Activated CD4-positive, alpha-beta T cell treated with anti-CD3 and anti-CD28 coated beads, Interleukin-2, amount 50 U/mL, for 16 hours (primary cell): Measurements from ENCODE around the gene STS.

Experiments
- DNase-seq: peaks from one replicate; pipeline ENCODE4 v3.0.0-alpha.2; 2020

Gene STS

DNA sequence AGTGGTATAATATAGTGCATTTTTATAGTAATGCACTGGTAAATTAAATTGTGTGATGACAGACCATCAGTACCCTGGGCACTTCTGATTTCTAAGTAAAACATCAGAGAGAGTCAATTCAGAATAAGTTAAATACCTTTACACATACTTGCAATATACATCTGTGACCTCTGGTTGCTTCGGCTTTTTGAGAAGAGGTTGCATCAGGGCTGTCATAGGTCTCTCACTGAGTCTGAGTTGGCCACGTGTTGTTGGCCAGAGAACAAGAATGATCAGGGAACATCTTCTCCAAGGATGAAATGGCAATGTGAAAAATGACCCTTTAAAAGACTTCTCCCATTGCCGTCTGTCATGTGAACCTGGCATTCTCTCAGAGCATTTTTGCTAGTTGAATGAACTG, 37.3 kb downstream of the STS start:
- DNase-seq: no peak

DNA sequence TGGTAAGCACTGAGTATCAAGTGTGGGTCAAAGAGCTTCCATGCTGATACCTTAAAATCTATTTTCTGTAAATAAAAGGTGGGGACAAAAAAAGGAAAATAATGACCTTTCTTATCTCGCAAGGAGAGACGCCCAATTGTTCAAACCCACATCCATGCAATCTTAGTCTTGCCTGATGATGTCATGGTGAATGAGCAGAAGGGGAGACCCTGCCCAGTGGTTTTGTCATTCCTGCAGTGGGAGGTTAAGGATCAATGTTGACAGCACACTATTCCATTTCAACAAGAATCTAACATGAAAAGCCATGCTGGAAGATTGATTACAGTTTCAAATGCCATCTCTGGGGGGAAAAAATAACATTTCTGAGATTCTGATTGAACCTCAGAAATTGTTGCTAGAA, 41.2 kb downstream of the STS start:
- DNase-seq: no peak

DNA sequence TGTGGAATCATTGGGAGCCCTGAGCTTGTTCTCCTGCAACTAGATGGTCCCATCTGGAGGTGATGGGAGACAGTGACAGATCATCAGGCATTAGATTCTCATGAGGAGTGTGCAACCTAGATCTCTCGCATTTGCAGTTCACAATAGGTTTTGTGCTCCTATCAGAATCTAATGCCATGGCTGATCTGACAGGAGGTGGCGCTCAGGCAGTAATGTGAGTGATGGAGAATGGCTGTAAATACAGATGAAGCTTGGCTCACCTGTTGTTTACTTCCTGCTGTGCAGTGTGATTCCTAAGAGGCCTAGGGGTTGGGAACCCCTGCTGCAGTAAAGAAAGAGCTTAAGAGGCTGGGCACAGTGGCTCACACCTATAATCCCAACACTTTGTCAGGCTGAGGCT, 42.6 kb downstream of the STS start:
- DNase-seq: no peak

GRCh38 chrX:7191681-7192110, 44.2 kb downstream of the STS start:
- DNase-seq: no peak

DNA sequence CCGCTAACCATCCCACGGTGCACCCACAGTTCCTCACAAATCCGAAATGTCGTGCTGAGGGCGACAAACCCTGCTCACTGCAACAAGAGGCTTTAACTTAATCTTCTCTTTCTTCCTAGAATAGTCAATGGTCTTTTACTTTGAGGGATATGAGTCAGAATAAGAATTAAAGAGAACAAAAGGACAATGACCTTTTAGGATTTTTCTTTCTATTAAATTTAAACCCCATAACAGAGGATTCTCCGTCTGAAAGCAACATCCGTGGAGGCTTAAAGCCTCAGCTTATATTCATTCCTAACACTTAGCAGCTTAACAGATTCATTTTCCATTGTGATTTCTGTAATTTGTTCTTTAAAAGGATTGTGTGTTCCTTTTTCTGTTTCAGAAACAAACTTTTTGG, 45.4 kb downstream of the STS start:
- DNase-seq: no peak

DNA sequence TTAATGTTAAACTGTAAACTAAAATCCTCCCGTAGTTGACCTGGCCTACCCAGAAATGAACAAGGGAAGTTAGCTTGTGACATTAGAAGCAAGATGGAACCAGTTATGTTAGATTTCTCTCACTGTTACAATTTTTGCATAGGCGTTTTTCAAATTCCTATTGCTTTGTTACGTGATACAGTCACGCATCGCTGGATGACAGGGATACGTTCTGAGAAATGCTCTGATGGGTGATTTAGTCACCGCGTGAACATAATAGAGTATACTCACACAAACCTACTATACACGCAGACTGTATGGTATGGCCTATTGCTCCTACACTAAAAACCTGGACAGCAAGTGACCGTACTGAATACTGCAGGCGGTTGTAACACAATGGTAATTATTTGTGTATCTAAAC, 47.1 kb downstream of the STS start:
- DNase-seq: no peak
